GM10847 (cell line): ENCODE data around the gene SERPINE2.

Source experiments
- POLR2A ChIP-seq: IDR thresholded peaks from 2 replicates; pipeline ENCODE4 v1.6.1; 2011; ENCODE audit not compliant: insufficient read length; ENCODE audit errors: extremely low read depth

The SERPINE2 gene

GRCh38 chr2:224039080-224039769, at the start of gene SERPINE2:
SERPINE2 (minus strand) TSS chr2:224039286; CDS start chr2:224001900, 37,386 bp downstream.
- no peak for TF ChIP-seq POLR2A

GRCh38 chr2:224086226-224086914, 47.3 kb upstream of the SERPINE2 start:
- no peak for TF ChIP-seq POLR2A

- no peak for TF ChIP-seq POLR2A
Observed at GRCh38 chr2:224085811-224086210, 46.7 kb upstream of the SERPINE2 start.

- no peak for TF ChIP-seq POLR2A
Observed at GRCh38 chr2:224085246-224085645, 46.2 kb upstream of the SERPINE2 start.

- TF ChIP-seq POLR2A = no peak
Observed at GRCh38 chr2:224084266-224084892, 45.3 kb upstream of the SERPINE2 start.

- TF ChIP-seq POLR2A = no peak
Observed at GRCh38 chr2:224083638-224084037, 44.6 kb upstream of the SERPINE2 start.

GRCh38 chr2:224078656-224079055, 39.6 kb upstream of the SERPINE2 start:
- TF ChIP-seq POLR2A = no peak

- no peak for TF ChIP-seq POLR2A
Observed at GRCh38 chr2:224077773-224078507, 38.9 kb upstream of the SERPINE2 start.

- TF ChIP-seq POLR2A = no peak
Observed at GRCh38 chr2:224075588-224075987, 36.5 kb upstream of the SERPINE2 start.

GRCh38 chr2:224073676-224074075, 34.6 kb upstream of the SERPINE2 start:
- no peak for TF ChIP-seq POLR2A

GRCh38 chr2:224072541-224073188, 33.6 kb upstream of the SERPINE2 start:
- no peak for TF ChIP-seq POLR2A

- no peak for TF ChIP-seq POLR2A
Observed at GRCh38 chr2:224069172-224069571, 30.1 kb upstream of the SERPINE2 start.

- no peak for TF ChIP-seq POLR2A
Observed at GRCh38 chr2:224063298-224063648, 24.2 kb upstream of the SERPINE2 start.

GRCh38 chr2:224062481-224063297, 23.6 kb upstream of the SERPINE2 start:
- TF ChIP-seq POLR2A = no peak
